PC-9 (cell line): ENCODE results near the gene RBM25. TPM values are rescaled to one million over a fixed set of nuclear protein-coding genes. Genes with fewer than 3 reads are reported as not detected.

ENCODE experiments used
- BruUV-seq: library from RNA; stranded (reverse); fragments of 400-500 nt; replicated peaks from 2 replicates; lab custom pipeline; 2021; lab: Mats Ljungman, UMichigan
- CTCF ChIA-PET: fragments of 300-600 bp; sonication (Branson Sonifier 250); formaldehyde crosslinking; loops from one replicate; lab custom pipeline; 2022; ENCODE audit warnings: antibody characterized with exemption; lab: Charles Lee
- POLR2A ChIA-PET: fragments of 300-600 bp; sonication (Branson Sonifier 250); formaldehyde crosslinking; loops from one replicate; lab custom pipeline; 2022; ENCODE audit warnings: antibody characterized with exemption; ENCODE audit not compliant: unreplicated experiment; lab: Charles Lee
- DNase-seq, 2 experiments: peaks; one replicate each; pipeline versions ENCODE4 v3.0.0 to v3.0.0-alpha.2; 2015 to 2022; ENCODE audit warnings: mixed read lengths in 1 of 2
- H2AFZ ChIP-seq: fragments of 200-600 bp; sonication (generic); 2 replicates; pipeline ENCODE4 v1.8.1; 2017; ENCODE audit warnings: antibody characterized with exemption
- H3F3A ChIP-seq: fragments of 200-600 bp; sonication (generic); 2 replicates; pipeline ENCODE4 v1.8.1; 2017; ENCODE audit warnings: antibody characterized with exemption, mild to moderate bottlenecking, low read depth; ENCODE audit not compliant: insufficient read depth
- H3K27ac ChIP-seq: fragments of 200-600 bp; sonication (generic); 2 replicates; pipeline ENCODE4 v1.6.1; 2016; ENCODE audit warnings: mixed run types
- H3K27me3 ChIP-seq: fragments of 200-600 bp; sonication (generic); 2 replicates; pipeline ENCODE4 v1.6.1; 2016; ENCODE audit warnings: low read depth, mixed run types; ENCODE audit not compliant: insufficient read depth
- H3K36me3 ChIP-seq: fragments of 200-600 bp; sonication (generic); 2 replicates; pipeline ENCODE4 v1.6.1; 2016; ENCODE audit warnings: low read depth, mixed run types
- H3K4me1 ChIP-seq: fragments of 200-600 bp; sonication (generic); replicated peaks from 2 replicates; pipeline ENCODE4 v1.6.1; 2016; ENCODE audit warnings: mixed run types; ENCODE audit not compliant: insufficient read depth
- H3K4me2 ChIP-seq: fragments of 200-600 bp; sonication (generic); 2 replicates; pipeline ENCODE4 v1.6.1; 2017; ENCODE audit warnings: mixed run types
- H3K4me3 ChIP-seq: fragments of 200-600 bp; sonication (generic); 2 replicates; pipeline ENCODE4 v1.6.1; 2016; ENCODE audit warnings: mixed run types
- H3K79me2 ChIP-seq: fragments of 200-600 bp; sonication (generic); 2 replicates; pipeline ENCODE4 v1.6.1; 2017; ENCODE audit warnings: low read depth, mixed run types
- H3K9me2 ChIP-seq: fragments of 200-600 bp; sonication (generic); 2 replicates; pipeline ENCODE4 v1.8.1; 2017; ENCODE audit warnings: mild to moderate bottlenecking; ENCODE audit not compliant: insufficient read depth
- H3K9me3 ChIP-seq: fragments of 200-600 bp; sonication (generic); 2 replicates; pipeline ENCODE4 v1.8.1; 2016; ENCODE audit warnings: low read depth; ENCODE audit not compliant: insufficient read depth
- H4K20me1 ChIP-seq: fragments of 200-600 bp; sonication (generic); 2 replicates; pipeline ENCODE4 v1.8.1; 2017; ENCODE audit not compliant: insufficient read depth
- EZH2 ChIP-seq: fragments of 200-600 bp; sonication (generic); IDR thresholded peaks from 2 replicates; pipeline ENCODE4 v1.8.0; 2017; ENCODE audit warnings: antibody characterized with exemption, low read depth
- intact Hi-C: fragments of 100-400 bp; cut with micrococcal nuclease; formaldehyde crosslinking; loops from one replicate; pipeline ENCODE4 v1.10.0; 2022; ENCODE audit not compliant: unreplicated experiment
- total RNA-seq: library from RNA; stranded (reverse); gene quantifications from 2 replicates; pipeline ENCODE4 v1.2.3, GENCODE V29; 2021
- TF ChIP-seq, protein P1 (sequence below): fragments of 200-600 bp; sonication (generic); conservative IDR thresholded peaks from 2 replicates; pipeline ENCODE4 v1.6.1; 2017; ENCODE audit warnings: mixed run types, antibody characterized with exemption, mild to moderate bottlenecking, moderate library complexity

Gene RBM25
- total RNA-seq, 1 experiment from 2014 or later = 68.9 TPM

DNA sequence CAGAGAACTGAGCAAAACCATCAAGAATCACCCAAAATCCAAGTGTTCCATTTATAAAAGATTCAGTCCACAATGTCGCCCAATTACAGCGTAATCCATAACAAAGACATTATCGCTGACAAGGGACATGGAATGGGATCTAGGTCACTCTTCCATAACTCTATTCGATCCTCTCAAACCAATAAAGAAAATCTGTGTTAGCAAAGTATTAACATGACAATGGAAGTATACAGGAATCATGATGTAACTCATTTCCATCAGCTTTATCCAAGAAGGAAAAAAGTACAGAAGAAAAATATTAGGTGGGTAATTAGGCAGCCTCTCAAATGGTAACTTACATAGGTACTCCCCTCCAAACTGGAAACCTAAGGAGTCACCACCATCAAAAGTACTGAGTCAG lies 36.3 kb upstream of the RBM25 start:
- Histone ChIP-seq H3K9me2 (no peaks in the 10 kb centered on the region), H3F3A (no peaks in the 10 kb centered on the region), H3K4me2 (no peak overlapping the region), H2AFZ (no peak overlapping the region), H3K27me3 (no peaks in the 10 kb centered on the region), H3K4me1 (peaks cover 9% of the 10 kb centered on the region), H3K4me3 (no peak overlapping the region), H3K27ac (no peak overlapping the region), H4K20me1 (no peaks in the 10 kb centered on the region), H3K36me3 (peaks cover 9% of the 10 kb centered on the region; the same call in 1 of the 2 replicates), H3K79me2 (no peaks in the 10 kb centered on the region; the same call in 1 of the 2 replicates), H3K9me3 (no peaks in the 10 kb centered on the region)
- ChIA-PET CTCF (no interaction called here), POLR2A (no interaction called here)
- intact Hi-C loops = no loop called here
- BruUV-seq = no TSS peak
- no peak for DNase-seq
- TF ChIP-seq, protein P1, sequence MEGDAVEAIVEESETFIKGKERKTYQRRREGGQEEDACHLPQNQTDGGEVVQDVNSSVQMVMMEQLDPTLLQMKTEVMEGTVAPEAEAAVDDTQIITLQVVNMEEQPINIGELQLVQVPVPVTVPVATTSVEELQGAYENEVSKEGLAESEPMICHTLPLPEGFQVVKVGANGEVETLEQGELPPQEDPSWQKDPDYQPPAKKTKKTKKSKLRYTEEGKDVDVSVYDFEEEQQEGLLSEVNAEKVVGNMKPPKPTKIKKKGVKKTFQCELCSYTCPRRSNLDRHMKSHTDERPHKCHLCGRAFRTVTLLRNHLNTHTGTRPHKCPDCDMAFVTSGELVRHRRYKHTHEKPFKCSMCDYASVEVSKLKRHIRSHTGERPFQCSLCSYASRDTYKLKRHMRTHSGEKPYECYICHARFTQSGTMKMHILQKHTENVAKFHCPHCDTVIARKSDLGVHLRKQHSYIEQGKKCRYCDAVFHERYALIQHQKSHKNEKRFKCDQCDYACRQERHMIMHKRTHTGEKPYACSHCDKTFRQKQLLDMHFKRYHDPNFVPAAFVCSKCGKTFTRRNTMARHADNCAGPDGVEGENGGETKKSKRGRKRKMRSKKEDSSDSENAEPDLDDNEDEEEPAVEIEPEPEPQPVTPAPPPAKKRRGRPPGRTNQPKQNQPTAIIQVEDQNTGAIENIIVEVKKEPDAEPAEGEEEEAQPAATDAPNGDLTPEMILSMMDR = no peak
- TF ChIP-seq EZH2 = no peak

DNA sequence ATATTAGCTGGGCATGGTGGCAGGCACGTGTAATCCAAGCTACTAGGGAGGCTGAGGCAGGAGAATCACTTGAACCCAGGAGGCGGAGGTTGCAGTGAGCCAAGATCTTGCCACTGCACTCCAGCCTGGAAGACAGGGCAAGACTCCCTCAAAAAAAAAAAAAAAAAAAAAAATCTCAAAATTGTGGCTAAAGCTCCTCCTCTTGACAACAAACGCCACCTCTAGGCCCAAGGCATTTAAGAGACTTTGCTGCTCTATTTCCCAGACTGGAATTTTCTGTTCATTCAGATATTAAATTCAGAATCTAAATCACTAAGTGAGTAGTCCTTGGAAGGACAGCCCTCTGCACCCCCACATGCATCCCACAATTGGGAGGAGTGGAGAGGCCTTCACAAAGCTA lies 32.8 kb upstream of the RBM25 start:
- no peaks in the 10 kb centered on the region; the same call in 1 of the 2 replicates for H3K79me2 ChIP-seq
- H3K9me2 ChIP-seq = no peaks in the 10 kb centered on the region
- intact Hi-C loops = no loop called here
- no TSS peak for BruUV-seq
- no peaks in the 10 kb centered on the region for H3F3A ChIP-seq
- peaks cover 9% of the 10 kb centered on the region for H3K4me1 ChIP-seq
- no peak for TF ChIP-seq EZH2
- TF ChIP-seq, protein P1 = no peak
- no peaks in the 10 kb centered on the region for H3K9me3 ChIP-seq
- ChIA-PET POLR2A (no interaction called here), CTCF (no interaction called here)
- H3K4me2 ChIP-seq = peak overlapping the region; percentile 81
- no peaks in the 10 kb centered on the region for H3K27me3 ChIP-seq
- peak overlapping the region; percentile 77; the same call in 1 of the 2 replicates for H3K4me3 ChIP-seq
- no peak for DNase-seq
- no peaks in the 10 kb centered on the region for H4K20me1 ChIP-seq
- no peak overlapping the region for H3K27ac ChIP-seq
- H2AFZ ChIP-seq = no peak overlapping the region
- peaks cover 9% of the 10 kb centered on the region; the same call in 1 of the 2 replicates for H3K36me3 ChIP-seq

DNA sequence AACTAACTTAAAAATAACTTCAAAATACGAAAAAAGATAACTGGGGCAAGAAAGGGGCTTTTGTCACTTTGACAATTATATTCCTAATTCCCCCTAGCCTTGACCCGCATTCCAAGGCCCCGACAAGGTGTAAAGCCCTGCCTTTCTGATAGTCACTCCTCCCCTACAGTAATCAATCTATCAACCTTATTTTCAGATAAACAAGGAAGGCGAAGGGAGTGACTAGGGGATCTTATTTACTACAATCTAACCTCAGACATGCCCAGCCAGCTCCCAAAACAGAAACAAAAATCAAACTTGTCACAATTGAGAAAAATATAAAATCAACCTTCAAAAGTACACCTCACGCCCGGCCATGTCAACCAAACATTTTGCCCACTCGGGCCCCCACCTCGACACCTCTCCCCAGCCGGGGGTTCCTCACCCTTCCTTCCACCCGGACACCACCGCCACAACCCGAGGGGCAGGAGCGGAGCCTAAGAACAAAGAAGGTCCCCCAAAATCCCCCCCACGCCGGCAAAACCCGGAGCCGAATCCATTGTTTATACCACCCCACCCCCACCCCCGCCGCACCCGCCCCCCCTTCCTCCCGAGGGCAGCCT lies 32.0 kb upstream of the RBM25 start:
- Histone ChIP-seq H3K27me3 (no peaks in the 10 kb centered on the region), H3K79me2 (no peaks in the 10 kb centered on the region; the same call in 1 of the 2 replicates), H3K4me2 (peak overlapping the region; percentile 81), H3K36me3 (peaks cover 9% of the 10 kb centered on the region; the same call in 1 of the 2 replicates), H3K27ac (no peak overlapping the region), H4K20me1 (no peaks in the 10 kb centered on the region), H3K9me2 (no peaks in the 10 kb centered on the region), H3K4me1 (peaks cover 9% of the 10 kb centered on the region), H3F3A (no peaks in the 10 kb centered on the region), H3K4me3 (peak overlapping the region; percentile 77), H2AFZ (peak overlapping the region; percentile 74), H3K9me3 (no peaks in the 10 kb centered on the region)
- TF ChIP-seq, protein P1 = no peak
- TF ChIP-seq EZH2 = no peak
- no peak for DNase-seq
- BruUV-seq = no TSS peak
- intact Hi-C loops = loop anchor here (2.0 kb wide), 2 partner anchors 32 to 66 kb away; partner anchors contain the start of gene RBM25
- POLR2A ChIA-PET = interaction anchor here (0.6 to 1.0 kb wide), 4 partner anchors 31 to 1063 kb away, joined by 4 to 29 read pairs (median 8); partner anchors contain the start of genes PSEN1 and RBM25
- CTCF ChIA-PET = no interaction called here
